K562 (cell line): ENCODE data around the gene TOX2. TPM values are rescaled to one million over a fixed set of nuclear protein-coding genes. Genes with fewer than 3 reads are reported as not detected.

Experiments
- DEAF1 ChIP-seq: fragments of 450-650 bp; formaldehyde crosslinking; IDR thresholded peaks from 2 replicates; pipeline ENCODE4 v1.4.0; 2020; ENCODE audit warnings: mild to moderate bottlenecking, moderate library complexity
- FOXK2 ChIP-seq, 2 experiments: fragments of 450-650 bp; IDR thresholded peaks in 1 of 2; conservative IDR thresholded peaks in 1 of 2; 2 replicates each; pipeline ENCODE4 v1.6.1; 2016; ENCODE audit warnings: low read depth in 2 of 2, mild to moderate bottlenecking in 1 of 2
- HBP1 ChIP-seq: fragments of 450-650 bp; formaldehyde crosslinking; IDR thresholded peaks from 2 replicates; pipeline ENCODE4 v1.4.0; 2022; ENCODE audit warnings: missing genetic modification characterization
- L3MBTL2 ChIP-seq: fragments of 450-650 bp; IDR thresholded peaks from 2 replicates; pipeline ENCODE4 v1.6.1; 2016; ENCODE audit warnings: mild to moderate bottlenecking, moderate library complexity
- RUNX1 ChIP-seq: sonication (generic); IDR thresholded peaks from 2 replicates; pipeline ENCODE4 v1.6.1; 2016; ENCODE audit warnings: antibody characterized with exemption, low read depth
- TCF15 ChIP-seq: fragments of 250-450 bp; sonication (Bioruptor Pico); IDR thresholded peaks from 2 replicates; pipeline ENCODE4 v1.8.0; 2022; ENCODE audit warnings: moderate library complexity, mild to moderate bottlenecking, inconsistent platforms
- TFE3 ChIP-seq: fragments of 450-650 bp; formaldehyde crosslinking; IDR thresholded peaks from 2 replicates; pipeline ENCODE4 v1.4.0; 2020; ENCODE audit warnings: mild to moderate bottlenecking, mixed read lengths
- TSHZ1 ChIP-seq: fragments of 250-450 bp; sonication (Bioruptor Pico); IDR thresholded peaks from 2 replicates; pipeline ENCODE4 v1.4.0; 2020; ENCODE audit warnings: mild to moderate bottlenecking, moderate library complexity
- ZBTB43 ChIP-seq: sonication (generic); formaldehyde crosslinking; IDR thresholded peaks from 2 replicates; pipeline ENCODE4 v1.8.0; 2023; ENCODE audit warnings: mild to moderate bottlenecking, missing genetic modification reagents
- ZNF3 ChIP-seq: fragments of 250-450 bp; sonication (Bioruptor Pico); IDR thresholded peaks from 2 replicates; pipeline ENCODE4 v1.5.0; 2021; ENCODE audit warnings: mild to moderate bottlenecking, moderate library complexity
- polyA plus RNA-seq, 8 experiments: library from polyadenylated mRNA; depleted of rRNA in 4 of 8; stranded (reverse) in 5 of 8; unstranded in 3 of 8; fragments of >200 nt; fragmentation: Nextera tagmentation in 2 of 8; fragmentation: Illumina TruSeq in 1 of 8; extraction: Ambion mirVana in 2 of 8; extraction: Trizol in 1 of 8; gene quantifications; 2 replicates each; pipeline versions ENCODE4 v1.2.1 to v1.2.3, GENCODE V29; 2011 to 2014; ENCODE audit warnings: inconsistent platforms in 1 of 8, missing spikeins in 1 of 8
- total RNA-seq, 7 experiments: library from RNA; depleted of rRNA in 6 of 7; stranded (reverse); fragments of >200 nt in 6 of 7; fragmentation: Illumina TruSeq in 2 of 7; extraction: Trizol in 2 of 7; gene quantifications; 2 replicates each; pipeline versions ENCODE4 v1.2.1 to v1.2.3, GENCODE V29; 2011 to 2021; ENCODE audit warnings: low replicate concordance in 1 of 7

TOX2 gene
- total and polyA plus RNA-seq, 9 of the 15 experiments (the other 6 are each of a cell fraction or from before 2014, with no cell fraction given), result not detected

GRCh38 chr20:43972692-43973091, 58.0 kb downstream of the TOX2 start (continued):
- no peak for TF ChIP-seq HBP1
- no peak for TF ChIP-seq FOXK2 (conservative IDR thresholded peaks at IDR 0.05 in 1 of 2, IDR thresholded peaks at IDR 0.05 in 1 of 2; ENCODE audit: low read depth in 2 of 2)
- no peak for TF ChIP-seq TCF15
- TF ChIP-seq DEAF1, result no peak
- no peak for TF ChIP-seq ZNF3 (CRISPR knock-in tag)
- TF ChIP-seq TSHZ1 (CRISPR knock-in tag), result no peak
- TF ChIP-seq ZBTB43 (CRISPR knock-in tag), result no peak
- TF ChIP-seq L3MBTL2, result no peak
- no peak for TF ChIP-seq RUNX1
- no peak for TF ChIP-seq TFE3 (CRISPR knock-in tag)
